ENCODE results near the gene COX6A1.

DNA sequence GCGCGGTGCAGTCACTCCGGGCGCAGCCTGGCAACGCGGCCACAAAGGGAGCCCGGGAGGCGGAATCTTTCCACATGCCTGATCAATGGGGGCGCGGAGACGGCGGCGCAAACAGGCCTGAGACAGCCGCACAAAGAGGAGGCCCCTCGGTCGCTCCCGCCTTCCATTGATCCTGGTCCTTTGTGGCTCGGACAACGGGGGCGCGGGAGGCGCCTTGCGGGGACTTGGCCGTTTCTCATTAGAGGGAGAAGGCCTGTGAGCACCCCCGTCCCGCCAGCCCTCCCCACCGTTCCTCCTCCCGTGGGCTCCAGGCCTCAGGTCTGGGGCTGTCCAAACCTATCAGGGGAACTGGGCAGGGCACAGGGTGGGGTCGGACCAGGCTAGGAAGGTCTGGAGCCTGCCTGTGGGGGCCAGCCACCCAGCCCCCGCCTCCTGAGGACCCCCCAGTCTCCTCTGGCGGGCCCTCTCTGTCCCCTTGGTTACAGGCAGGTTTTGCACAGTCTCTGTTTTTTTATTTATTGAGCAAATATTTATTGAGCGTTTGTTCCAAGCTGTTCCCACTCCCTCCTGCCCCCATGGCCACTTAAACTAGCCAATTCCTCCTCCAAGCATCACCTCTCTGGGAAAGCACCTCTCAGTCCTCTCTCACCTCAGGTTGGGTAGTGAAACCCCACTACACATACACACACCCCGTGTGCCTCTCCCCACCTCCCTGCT lies 39.9 kb upstream of the COX6A1 start:
- TF ChIP-seq, protein P1, sequence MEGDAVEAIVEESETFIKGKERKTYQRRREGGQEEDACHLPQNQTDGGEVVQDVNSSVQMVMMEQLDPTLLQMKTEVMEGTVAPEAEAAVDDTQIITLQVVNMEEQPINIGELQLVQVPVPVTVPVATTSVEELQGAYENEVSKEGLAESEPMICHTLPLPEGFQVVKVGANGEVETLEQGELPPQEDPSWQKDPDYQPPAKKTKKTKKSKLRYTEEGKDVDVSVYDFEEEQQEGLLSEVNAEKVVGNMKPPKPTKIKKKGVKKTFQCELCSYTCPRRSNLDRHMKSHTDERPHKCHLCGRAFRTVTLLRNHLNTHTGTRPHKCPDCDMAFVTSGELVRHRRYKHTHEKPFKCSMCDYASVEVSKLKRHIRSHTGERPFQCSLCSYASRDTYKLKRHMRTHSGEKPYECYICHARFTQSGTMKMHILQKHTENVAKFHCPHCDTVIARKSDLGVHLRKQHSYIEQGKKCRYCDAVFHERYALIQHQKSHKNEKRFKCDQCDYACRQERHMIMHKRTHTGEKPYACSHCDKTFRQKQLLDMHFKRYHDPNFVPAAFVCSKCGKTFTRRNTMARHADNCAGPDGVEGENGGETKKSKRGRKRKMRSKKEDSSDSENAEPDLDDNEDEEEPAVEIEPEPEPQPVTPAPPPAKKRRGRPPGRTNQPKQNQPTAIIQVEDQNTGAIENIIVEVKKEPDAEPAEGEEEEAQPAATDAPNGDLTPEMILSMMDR (IDR thresholded peaks at IDR 0.05; ENCODE audit: low read depth, low read length), result no peak
- no peak for TF ChIP-seq EZH2phosphoT487 (IDR thresholded peaks at IDR 0.05; ENCODE audit: low read depth)

All from OCI-LY3 (cell line).